K562 (cell line): ENCODE results near the gene CEP70. TPM values are rescaled to one million over a fixed set of nuclear protein-coding genes. Genes with fewer than 3 reads are reported as not detected.
A peak's percentile ranks its signal among the peaks of the same experiment; 100 is the strongest.

Experiments
- CBFA2T2 ChIP-seq: fragments of 450-650 bp; conservative IDR thresholded peaks from 2 replicates; pipeline ENCODE4 v1.6.1; 2017; ENCODE audit warnings: mild to moderate bottlenecking
- CBX1 ChIP-seq: sonication (generic); IDR thresholded peaks from 2 replicates; pipeline ENCODE4 v1.6.1; 2016; ENCODE audit warnings: antibody characterized with exemption, low read depth, mild to moderate bottlenecking
- CTBP1 ChIP-seq: fragments of 450-650 bp; IDR thresholded peaks from 2 replicates; pipeline ENCODE4 v1.6.1; 2016; ENCODE audit warnings: borderline replicate concordance
- ETS2 ChIP-seq: IDR thresholded peaks from 2 replicates; pipeline ENCODE4 v1.6.1; 2016; ENCODE audit warnings: borderline replicate concordance, missing genetic modification characterization, mild to moderate bottlenecking, moderate library complexity, missing compliant biosample characterization; ENCODE audit not compliant: poor library complexity, severe bottlenecking
- FOXJ3 ChIP-seq: sonication (generic); formaldehyde crosslinking; IDR thresholded peaks from 2 replicates; pipeline ENCODE4 v1.4.0; 2020; ENCODE audit warnings: mild to moderate bottlenecking, missing genetic modification reagents
- HNRNPLL ChIP-seq: fragments of 200-400 bp; formaldehyde crosslinking; IDR thresholded peaks from 2 replicates; pipeline ENCODE4 v1.6.1; 2017; ENCODE audit warnings: low read length, low read depth, mild to moderate bottlenecking; ENCODE audit not compliant: poor library complexity, severe bottlenecking
- MTF1 ChIP-seq: fragments of 250-450 bp; sonication (Bioruptor Pico); IDR thresholded peaks from 2 replicates; pipeline ENCODE4 v1.9.0; 2021; ENCODE audit warnings: moderate library complexity, mild to moderate bottlenecking, inconsistent platforms, borderline replicate concordance
- MYC ChIP-seq, 2 experiments: fragments of 250-450 bp in 1 of 2; sonication (Bioruptor Pico) in 1 of 2; IDR thresholded peaks; 2 replicates each; pipeline versions ENCODE4 v1.5.1 to v1.6.1; 2012 to 2021; ENCODE audit warnings: low read depth in 2 of 2, borderline replicate concordance in 1 of 2, improper control_type of control experiment in 1 of 2, low read length in 1 of 2, mild to moderate bottlenecking in 1 of 2, moderate library complexity in 1 of 2
- NCOA2 ChIP-seq, 2 experiments: fragments of 450-650 bp; IDR thresholded peaks; 2 replicates each; pipeline ENCODE4 v1.6.1; 2018; ENCODE audit warnings: mild to moderate bottlenecking in 2 of 2, moderate library complexity in 1 of 2; ENCODE audit not compliant: partially characterized antibody in 2 of 2
- NUFIP1 ChIP-seq: fragments of 450-650 bp; IDR thresholded peaks from 2 replicates; pipeline ENCODE4 v1.6.1; 2018; ENCODE audit not compliant: partially characterized antibody
- PCBP1 ChIP-seq: fragments of 200-400 bp; formaldehyde crosslinking; IDR thresholded peaks from 2 replicates; pipeline ENCODE4 v1.6.1; 2018; ENCODE audit warnings: mild to moderate bottlenecking, low read depth, low read length; ENCODE audit not compliant: poor library complexity, severe bottlenecking
- PHF8 ChIP-seq: fragments of 200-600 bp; sonication (generic); IDR thresholded peaks from 2 replicates; pipeline ENCODE4 v1.6.1; 2012; ENCODE audit warnings: mixed run types, mild to moderate bottlenecking, inconsistent platforms, low read length, moderate library complexity, borderline replicate concordance
- POLR2A ChIP-seq: fragments of 450-650 bp; conservative IDR thresholded peaks from 2 replicates; pipeline ENCODE4 v1.6.1; 2016
- POLR2AphosphoS5 ChIP-seq: IDR thresholded peaks from 2 replicates; pipeline ENCODE4 v1.6.1; 2011; ENCODE audit warnings: mild to moderate bottlenecking, low read depth, low read length, moderate library complexity; ENCODE audit not compliant: control insufficient read depth, insufficient read depth
- POLR2H ChIP-seq: IDR thresholded peaks from 2 replicates; pipeline ENCODE4 v1.6.1; 2016; ENCODE audit warnings: missing genetic modification characterization, low read depth, mild to moderate bottlenecking, control low read depth, missing compliant biosample characterization, moderate library complexity
- RB1 ChIP-seq: fragments of 450-650 bp; IDR thresholded peaks from 2 replicates; pipeline ENCODE4 v1.6.1; 2017; ENCODE audit warnings: low read depth, mild to moderate bottlenecking
- SRSF9 ChIP-seq: fragments of 200-400 bp; formaldehyde crosslinking; IDR thresholded peaks from 2 replicates; pipeline ENCODE4 v1.6.1; 2017; ENCODE audit warnings: low read depth, low read length, borderline replicate concordance
- XRCC5 ChIP-seq: fragments of 200-400 bp; formaldehyde crosslinking; IDR thresholded peaks from 2 replicates; pipeline ENCODE4 v1.6.1; 2017; ENCODE audit warnings: low read depth, mild to moderate bottlenecking, low read length
- ZFX ChIP-seq: sonication (generic); formaldehyde crosslinking; IDR thresholded peaks from 2 replicates; pipeline ENCODE4 v1.8.0; 2022; ENCODE audit warnings: mild to moderate bottlenecking, missing genetic modification reagents, moderate library complexity
- ZNF57 ChIP-seq: fragments of 450-650 bp; formaldehyde crosslinking; IDR thresholded peaks from 2 replicates; pipeline ENCODE4 v1.4.0; 2020; ENCODE audit warnings: mild to moderate bottlenecking, moderate library complexity
- ZNF830 ChIP-seq: fragments of 250-450 bp; sonication (Bioruptor Pico); IDR thresholded peaks from 2 replicates; pipeline ENCODE4 v1.5.0; 2021; ENCODE audit warnings: mild to moderate bottlenecking
- polyA plus RNA-seq, 8 experiments: library from polyadenylated mRNA; depleted of rRNA in 4 of 8; stranded (reverse) in 5 of 8; unstranded in 3 of 8; fragments of >200 nt; fragmentation: Nextera tagmentation in 2 of 8; fragmentation: Illumina TruSeq in 1 of 8; extraction: Ambion mirVana in 2 of 8; extraction: Trizol in 1 of 8; gene quantifications; 2 replicates each; pipeline versions ENCODE4 v1.2.1 to v1.2.3, GENCODE V29; 2011 to 2014; ENCODE audit warnings: inconsistent platforms in 1 of 8, missing spikeins in 1 of 8
- total RNA-seq, 7 experiments: library from RNA; depleted of rRNA in 6 of 7; stranded (reverse); fragments of >200 nt in 6 of 7; fragmentation: Illumina TruSeq in 2 of 7; extraction: Trizol in 2 of 7; gene quantifications; 2 replicates each; pipeline versions ENCODE4 v1.2.1 to v1.2.3, GENCODE V29; 2011 to 2021; ENCODE audit warnings: low replicate concordance in 1 of 7
- TF ChIP-seq, protein P1 (sequence below): fragments of 250-450 bp; sonication (Bioruptor Pico); IDR thresholded peaks from 2 replicates; pipeline ENCODE4 v1.8.0; 2021; ENCODE audit warnings: moderate library complexity, mild to moderate bottlenecking, inconsistent platforms
- TF ChIP-seq, protein P2 (sequence below): sonication (generic); IDR thresholded peaks from 2 replicates; pipeline ENCODE4 v1.6.1; 2016
- TF ChIP-seq, protein P3 (sequence below): fragments of 250-450 bp; sonication (Bioruptor Pico); IDR thresholded peaks from 2 replicates; pipeline ENCODE4 v1.8.0; 2022; ENCODE audit warnings: moderate library complexity, mild to moderate bottlenecking, inconsistent platforms
- TF ChIP-seq, protein P4 (sequence below): fragments of 450-650 bp; conservative IDR thresholded peaks from 2 replicates; pipeline ENCODE4 v1.6.1; 2016; ENCODE audit warnings: missing genetic modification characterization, low read depth, mild to moderate bottlenecking, missing compliant biosample characterization, moderate library complexity

Gene CEP70
- total and polyA plus RNA-seq, 9 of the 15 experiments (the other 6 are each of a cell fraction or from before 2014, with no cell fraction given), result 16.1 to 31.5 (median 23.4) TPM

DNA sequence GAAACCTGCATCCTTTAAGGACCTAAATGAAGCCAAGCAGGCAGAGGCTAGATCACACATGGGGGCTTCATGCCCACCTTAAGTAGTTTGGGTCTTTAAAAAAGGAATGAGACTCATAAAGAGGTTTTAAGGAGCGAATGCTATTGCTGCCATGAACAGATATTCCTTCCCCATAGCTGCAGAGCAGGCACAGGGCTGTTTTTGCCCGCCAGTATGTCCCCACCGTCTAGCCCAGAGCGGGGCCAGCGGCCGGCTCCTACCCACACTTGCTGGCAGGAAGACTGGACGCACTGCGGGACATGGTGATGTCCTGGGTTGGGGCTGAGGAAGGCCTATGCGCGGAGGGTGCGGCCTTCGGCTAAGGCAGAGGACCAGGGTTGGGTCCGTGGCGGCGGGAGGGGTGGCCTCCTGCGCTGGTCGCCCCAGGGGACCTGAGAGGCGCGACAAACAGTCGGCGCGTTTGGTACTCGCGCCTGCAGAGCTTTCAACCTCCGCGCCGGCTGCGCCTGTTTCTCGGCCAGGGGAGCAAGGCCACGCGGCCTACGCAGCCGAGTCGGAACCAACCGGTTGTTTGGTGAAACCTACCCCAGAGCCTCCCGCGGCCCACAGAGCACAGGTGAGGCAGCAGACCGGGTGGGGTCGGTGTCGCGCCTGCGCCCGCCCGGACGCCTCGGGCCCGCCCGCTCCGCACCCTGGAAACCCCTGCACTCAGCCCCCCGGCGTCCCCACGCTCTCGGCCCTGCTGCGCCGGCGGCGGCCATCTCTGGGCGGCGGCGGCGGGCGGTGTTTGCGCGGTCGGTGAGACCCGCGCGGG, 14.5 kb upstream of the CEP70 start, which contains the start of gene FAIM (continued):
- no peak for TF ChIP-seq PCBP1
- no peak for TF ChIP-seq SRSF9
- no peak for TF ChIP-seq ZNF830 (CRISPR knock-in tag)
- TF ChIP-seq ETS2 (tag), result no peak
- no peak for TF ChIP-seq ZNF57
- no peak for TF ChIP-seq POLR2AphosphoS5
- TF ChIP-seq, protein P1, sequence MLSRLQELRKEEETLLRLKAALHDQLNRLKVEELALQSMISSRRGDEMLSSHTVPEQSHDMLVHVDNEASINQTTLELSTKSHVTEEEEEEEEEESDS, result no peak
- TF ChIP-seq ZFX, result peak; percentile 94
- TF ChIP-seq, protein P2, sequence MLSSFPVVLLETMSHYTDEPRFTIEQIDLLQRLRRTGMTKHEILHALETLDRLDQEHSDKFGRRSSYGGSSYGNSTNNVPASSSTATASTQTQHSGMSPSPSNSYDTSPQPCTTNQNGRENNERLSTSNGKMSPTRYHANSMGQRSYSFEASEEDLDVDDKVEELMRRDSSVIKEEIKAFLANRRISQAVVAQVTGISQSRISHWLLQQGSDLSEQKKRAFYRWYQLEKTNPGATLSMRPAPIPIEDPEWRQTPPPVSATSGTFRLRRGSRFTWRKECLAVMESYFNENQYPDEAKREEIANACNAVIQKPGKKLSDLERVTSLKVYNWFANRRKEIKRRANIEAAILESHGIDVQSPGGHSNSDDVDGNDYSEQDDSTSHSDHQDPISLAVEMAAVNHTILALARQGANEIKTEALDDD, result no peak
- no peak for TF ChIP-seq MTF1 (CRISPR knock-in tag)
- peak; percentile 95 for TF ChIP-seq HNRNPLL
- TF ChIP-seq CBFA2T2, result no peak
- 0 out of 2 replicates have a peak, but pooled peaks have one; percentile 46 for TF ChIP-seq MYC (IDR thresholded peaks at IDR 0.05; ENCODE audit: low read depth, low read length)
- no peak for TF ChIP-seq MYC (CRISPR knock-in tag; IDR thresholded peaks at IDR 0.05; ENCODE audit: borderline replicate concordance, low read depth)
- TF ChIP-seq, protein P3, sequence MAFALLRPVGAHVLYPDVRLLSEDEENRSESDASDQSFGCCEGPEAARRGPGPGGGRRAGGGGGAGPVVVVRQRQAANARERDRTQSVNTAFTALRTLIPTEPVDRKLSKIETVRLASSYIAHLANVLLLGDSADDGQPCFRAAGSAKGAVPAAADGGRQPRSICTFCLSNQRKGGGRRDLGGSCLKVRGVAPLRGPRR (CRISPR knock-in tag), result no peak
- TF ChIP-seq XRCC5, result no peak
- peak; percentile 37; the same call in 1 of the 2 replicates for TF ChIP-seq CTBP1
- no peak for TF ChIP-seq NUFIP1
- TF ChIP-seq PHF8, result peak; percentile 60; the same call in 1 of the 2 replicates
- TF ChIP-seq, protein P4, sequence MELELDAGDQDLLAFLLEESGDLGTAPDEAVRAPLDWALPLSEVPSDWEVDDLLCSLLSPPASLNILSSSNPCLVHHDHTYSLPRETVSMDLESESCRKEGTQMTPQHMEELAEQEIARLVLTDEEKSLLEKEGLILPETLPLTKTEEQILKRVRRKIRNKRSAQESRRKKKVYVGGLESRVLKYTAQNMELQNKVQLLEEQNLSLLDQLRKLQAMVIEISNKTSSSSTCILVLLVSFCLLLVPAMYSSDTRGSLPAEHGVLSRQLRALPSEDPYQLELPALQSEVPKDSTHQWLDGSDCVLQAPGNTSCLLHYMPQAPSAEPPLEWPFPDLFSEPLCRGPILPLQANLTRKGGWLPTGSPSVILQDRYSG (tag), result no peak
- TF ChIP-seq POLR2A, result peak; percentile 40; the same call in 1 of the 2 replicates
- TF ChIP-seq FOXJ3 (CRISPR knock-in tag), result no peak
- 0 out of 2 replicates have a peak, but pooled peaks have one; percentile 45 for TF ChIP-seq CBX1
- TF ChIP-seq NCOA2 (IDR thresholded peaks at IDR 0.05; ENCODE audit: partially characterized antibody in 2 of 2), result no peak
- TF ChIP-seq RB1, result no peak
- TF ChIP-seq POLR2H (tag), result no peak
